GDM1 (cell line): Measurements from ENCODE around the gene CTBP1.

Source experiments
- DNase-seq: peaks from one replicate; lab custom pipeline; 2025; lab: John Stamatoyannopoulos, UW

CTBP1 gene

DNA sequence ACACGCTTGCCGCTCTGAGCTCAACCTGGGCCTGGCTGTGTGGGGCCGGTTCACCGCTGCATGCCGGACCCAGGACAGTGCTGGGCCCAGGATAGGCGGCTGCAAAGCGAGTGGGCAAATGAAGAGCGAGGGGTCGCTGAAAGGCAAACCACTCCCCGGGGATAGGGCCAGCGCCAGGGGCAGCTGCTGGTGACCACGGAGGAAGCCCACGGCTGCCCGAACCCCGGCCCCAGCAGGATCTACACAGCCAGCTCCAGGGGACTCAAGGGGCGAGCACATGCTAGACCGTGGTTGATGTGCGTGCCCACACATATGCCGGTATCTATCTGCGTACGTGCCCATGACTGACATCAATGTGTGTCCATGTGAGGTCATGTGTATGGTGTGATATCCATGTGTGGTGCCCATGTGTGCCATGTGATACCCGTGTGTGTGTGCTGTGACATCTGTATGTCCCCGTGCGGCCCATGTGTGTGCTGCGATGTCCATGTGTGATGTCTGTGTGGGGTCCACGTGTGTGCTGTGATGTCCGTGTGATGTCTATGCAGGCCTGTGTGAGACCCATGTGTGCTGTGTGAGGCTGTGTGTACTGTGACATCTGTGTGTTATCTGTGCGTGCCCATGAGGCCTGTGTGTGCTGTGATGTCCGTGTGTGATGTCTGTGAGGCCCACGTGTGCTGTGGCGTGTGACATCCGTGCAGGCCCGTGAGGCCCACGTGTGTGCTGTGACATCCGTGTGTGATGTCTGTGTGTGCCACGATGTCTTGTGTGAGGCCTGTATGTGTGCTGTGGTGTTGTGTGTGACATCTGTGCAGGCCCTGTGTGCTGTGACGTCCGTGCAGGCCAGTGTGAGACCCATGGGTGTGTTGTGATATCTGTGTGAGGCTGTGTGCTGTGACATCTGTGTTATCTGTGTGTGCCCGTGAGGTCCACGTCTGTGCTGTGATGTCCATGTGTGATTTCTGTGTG is 24.8 kb downstream of the CTBP1 start:
- DNase-seq, result no peak

DNA sequence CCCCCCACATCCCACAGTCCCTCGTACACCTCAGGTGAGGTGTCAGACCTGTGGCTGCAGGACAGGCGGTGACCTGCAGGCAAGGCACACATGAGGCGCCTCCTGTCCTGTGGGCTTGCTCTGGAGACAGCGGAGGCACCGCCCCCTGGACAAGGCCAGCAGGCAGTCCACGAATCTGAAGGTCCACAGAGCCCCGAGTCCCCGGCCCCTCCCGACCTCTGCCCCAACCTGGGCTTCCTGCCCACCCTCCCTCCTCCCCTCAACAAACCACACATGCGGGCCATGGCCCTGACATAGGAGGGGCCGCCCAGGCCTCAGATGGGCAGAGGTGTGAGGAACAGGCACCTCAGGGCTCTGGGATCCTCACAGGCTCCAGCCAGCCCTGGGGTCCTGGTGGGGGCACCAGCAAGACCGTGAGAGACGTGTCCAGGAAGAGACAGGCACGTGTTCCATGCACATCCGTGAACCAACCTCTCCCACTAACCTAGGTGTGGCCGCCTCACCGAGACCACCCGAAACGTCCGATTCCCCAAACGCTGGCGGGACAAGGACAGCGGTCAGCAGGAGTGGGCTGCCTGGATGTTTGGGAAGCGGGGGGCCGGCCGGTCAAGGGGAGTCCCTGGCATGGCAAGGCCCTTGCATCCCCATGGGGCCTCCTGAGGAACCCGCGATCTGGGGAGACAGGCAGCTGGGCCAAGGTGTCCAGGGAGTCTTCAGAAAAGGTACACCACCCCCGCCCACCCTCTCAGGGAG is 25.8 kb downstream of the CTBP1 start:
- no peak for DNase-seq

DNA sequence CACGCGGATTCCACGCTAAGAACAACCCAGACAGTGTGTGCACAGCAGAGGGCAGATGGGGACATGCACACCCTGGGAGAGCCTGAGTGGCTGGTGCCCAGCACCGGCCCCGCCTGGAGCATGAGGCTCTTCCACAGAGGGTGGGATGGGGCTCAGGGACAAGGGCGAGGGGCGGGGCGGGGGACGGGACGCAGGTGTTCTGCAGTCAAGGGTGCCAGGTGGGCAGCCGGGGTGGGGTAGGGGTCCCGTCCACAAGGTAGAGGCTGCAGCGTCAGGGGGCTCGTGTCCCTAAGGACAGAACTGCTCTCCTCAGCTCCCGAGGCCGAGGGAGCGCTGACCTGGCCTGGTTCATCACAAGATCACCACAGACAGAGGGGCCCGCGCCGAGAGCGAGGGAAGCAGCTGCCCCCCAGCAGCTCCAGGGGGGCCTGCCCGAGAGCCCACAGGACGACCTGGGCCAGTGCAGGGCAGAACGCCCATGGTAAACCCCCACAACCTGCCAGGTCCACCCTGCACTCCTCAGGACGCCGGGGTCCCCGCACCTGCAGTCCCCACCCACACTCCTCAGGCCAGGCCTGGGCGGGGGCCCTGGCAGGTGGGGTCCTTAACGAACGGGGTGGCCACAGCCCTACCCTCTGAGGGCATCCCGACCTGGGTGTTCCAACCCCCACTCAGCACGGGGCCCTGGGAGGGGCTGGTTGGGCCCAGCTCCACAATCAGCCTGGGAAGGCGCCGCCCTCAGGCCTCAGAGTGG is 26.7 kb downstream of the CTBP1 start:
- no peak for DNase-seq

DNA sequence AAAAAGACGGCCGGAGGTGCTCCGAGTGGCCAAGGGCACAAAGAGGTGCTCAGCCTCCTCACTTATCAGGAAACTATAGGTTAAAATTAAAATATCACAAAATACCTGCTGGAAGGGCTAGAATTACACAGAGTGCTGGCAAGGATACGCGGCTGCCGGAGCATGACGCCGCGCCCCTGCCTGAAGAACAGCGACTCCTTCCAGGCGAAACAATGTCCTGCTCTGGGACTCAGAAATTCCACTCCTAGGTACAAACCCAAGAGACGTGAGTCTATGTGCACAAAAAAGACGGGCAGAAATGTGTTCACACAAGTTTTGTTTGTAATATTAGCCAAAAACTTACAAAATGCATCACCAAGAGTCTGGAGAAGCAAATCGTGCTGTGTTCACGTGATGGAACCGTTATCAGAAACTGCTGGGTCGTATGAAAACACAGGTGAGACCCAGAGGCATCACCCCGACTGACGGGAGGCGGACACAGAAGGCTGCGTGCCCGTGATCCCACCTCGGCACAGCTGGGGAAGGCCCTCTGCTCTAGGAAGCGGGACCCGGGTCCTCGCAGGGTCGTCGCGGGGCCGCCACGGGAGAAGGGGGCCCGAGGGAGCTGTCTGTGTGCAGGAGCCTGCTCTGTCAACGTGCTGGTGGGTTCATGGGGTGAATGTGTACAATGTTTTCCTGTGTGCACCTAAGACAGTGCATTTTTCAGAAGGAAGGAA is 27.6 kb downstream of the CTBP1 start:
- DNase-seq, result no peak

DNA sequence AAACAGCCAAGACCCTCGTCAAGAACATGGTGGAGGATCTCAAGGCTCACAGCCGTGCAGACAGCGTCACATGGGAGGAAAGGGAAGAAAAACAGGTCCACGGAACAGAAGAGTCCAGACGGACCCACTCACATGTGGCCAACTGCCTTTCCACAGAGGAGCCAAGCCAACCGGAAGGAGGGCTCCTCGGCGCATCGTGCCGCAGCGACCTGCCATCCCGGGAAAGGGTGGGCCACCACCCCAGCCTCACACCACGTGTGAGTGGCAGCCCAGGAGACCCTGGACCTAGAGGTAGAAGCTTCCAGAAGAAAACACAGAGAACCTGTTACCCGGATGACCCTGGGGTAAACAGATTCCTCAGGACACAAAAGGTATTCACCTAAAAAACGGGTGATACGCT is 28.4 kb downstream of the CTBP1 start:
- DNase-seq, result no peak

DNA sequence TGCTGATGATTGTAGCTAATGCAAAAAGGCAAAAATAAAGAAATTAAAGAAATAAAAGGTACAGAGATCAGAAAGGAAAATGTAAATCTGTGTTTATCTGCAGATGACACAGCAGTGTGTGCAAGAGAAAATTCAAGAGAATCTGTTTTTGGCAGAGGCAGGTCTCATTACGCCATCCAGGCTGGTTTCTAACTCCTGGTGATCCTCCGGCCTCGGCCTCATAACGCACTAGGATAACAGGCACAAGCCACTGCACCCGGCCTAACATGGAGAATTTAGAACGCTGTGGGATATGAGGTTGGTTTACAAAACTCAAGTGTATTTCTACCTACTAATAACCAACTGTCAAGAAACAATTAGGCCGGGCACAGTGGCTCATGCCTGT is 29.4 kb downstream of the CTBP1 start:
- no peak for DNase-seq

DNA sequence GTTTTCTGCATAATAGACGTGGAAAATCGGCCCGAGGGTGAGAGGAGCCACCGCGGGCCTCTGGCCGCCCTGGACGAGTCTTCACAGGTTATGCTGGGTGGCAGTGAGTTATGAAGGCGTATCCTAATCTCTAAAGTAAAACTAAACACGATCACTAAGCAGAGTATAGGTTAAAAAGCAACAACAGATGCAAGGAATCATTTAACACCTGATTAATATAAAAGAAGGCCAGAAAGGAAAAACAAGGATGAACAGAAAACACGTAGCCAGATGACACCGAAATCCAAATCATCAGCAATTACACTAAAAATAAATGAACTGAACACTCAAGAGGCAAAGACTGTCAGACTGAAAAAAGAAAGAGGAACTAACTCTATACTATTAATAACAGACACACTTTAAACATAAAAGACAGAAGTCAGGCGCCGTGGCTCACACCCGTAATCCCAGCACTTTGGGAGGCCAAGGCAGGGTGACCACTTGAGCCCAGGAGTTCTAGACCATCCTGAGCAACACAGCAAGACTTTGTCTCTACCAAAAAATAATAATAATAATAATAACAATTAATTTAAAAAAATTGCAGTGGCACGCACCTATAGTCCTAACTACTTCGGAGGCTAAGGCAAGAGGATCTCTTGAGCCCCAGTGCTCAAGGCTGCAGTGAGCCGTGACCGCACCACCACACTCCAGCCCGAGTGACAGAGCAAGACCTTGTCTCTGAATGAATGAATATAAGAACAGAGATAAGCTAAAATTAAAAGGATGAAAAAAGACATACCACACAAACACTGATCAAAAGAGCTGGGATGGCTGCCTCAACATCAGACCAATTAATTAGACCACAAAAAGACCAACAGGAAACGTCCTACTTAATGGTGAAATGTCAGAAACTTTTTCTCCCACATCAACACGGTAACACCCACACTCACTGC is 30.0 kb downstream of the CTBP1 start:
- no peak for DNase-seq

DNA sequence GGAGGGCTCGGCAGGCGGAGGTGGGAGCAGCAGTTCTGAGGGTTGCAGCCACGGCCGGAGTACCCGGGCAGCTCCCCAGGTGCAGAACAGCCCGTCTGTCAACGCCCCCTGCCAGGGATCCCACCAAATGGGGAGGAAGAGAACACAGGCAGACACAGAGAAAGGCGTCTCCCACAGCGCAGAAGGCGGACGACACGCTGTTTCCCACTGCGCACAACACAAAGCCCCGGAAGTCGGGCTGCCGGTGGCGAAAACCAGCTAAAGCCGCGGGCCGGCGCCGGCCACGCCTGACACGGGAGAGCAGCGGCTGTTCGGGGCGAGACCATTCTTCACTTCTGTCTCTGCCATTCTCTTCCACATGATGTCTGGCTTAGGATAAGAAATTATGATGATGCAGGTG is 31.6 kb downstream of the CTBP1 start:
- no peak for DNase-seq

DNA sequence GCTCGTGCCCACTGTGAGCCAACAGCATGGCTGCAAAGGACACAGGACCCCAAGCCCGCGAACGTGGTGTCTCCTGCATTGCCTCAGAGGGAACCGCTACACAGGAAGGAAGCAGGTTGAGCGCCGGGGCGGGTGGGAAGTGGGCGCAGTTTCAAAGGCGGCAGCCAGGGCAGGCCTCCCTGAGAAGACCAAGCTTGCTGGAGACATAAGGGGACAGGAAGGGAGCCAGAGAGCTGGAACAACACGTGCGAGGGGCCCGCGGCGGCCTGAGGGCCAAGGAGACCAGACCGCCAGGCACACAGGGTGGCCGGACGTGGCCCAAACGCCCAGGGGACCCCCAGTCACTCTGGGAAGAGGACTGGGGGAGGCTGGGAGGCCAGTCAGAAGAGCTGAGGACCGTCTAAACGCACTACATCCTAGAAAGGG is 32.0 kb downstream of the CTBP1 start:
- DNase-seq, result peak; percentile 55

DNA sequence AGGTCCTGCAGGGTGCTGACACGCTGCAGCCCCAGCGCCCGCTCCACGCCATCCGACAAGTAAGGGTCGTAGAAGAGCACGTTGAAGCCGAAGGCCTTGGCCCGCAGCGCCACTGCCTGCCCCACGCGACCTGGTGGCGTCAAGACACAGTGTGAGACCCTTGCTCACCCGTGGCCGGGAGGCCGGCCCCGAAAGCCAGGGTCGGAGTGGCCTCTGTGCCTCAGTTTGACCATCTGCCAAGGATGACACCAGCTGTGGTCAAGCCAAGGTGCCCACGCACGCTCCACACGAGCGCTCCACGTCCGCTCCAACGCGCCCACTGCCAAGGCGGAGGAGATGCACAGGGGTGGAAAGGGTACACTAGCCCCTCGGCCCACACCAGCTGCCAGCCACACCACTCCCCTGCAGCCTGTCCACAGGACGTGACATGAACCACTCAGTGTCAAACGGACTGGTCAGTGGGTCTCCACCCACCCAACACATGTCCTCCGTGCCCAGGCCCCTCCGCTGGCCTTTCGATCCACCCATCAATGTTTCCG is 32.8 kb downstream of the CTBP1 start:
- no peak for DNase-seq

DNA sequence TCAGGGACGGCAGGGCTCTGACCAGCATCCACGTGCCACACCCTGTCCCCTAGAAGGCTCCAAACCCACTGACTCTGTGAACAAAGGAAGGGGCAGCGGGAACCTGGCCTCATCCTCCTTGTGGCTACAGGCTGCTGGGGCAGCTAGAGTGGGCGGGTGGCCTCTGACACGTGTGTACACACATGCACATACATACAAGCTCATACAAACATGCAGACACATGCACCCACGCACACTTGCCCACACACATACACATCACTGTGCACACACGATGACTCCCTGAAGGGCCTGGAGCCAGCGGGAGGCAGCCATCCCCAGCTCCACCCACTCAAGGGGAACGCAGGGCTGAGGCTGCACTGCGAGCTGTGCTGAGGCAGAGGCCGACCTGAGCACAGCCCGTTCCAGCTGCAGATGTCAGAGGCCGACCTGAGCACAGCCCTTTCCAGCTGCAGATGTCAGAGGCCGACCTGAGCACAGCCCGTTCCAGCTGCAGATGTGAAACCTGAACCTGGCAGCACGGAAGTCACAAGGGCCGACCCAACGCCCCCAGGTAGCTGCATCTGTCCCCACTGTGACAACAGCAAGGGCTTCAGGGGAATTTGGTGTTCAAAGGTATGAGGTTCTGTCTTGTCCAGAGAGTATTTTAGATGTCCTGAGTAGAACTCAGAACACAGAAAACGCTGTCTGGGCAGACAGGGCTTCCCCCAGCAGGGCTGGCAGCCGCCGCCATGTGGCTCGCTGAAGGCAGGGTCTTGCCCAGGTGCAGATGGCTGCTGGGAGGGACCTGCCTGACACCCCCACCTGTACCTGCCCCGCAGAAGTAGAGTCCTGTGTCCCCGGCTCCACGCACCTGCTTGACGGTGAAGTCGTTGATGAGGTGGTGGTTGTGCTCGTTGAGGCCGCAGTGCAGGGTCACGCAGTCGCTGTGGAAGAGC is 33.5 kb downstream of the CTBP1 start:
- no peak for DNase-seq

DNA sequence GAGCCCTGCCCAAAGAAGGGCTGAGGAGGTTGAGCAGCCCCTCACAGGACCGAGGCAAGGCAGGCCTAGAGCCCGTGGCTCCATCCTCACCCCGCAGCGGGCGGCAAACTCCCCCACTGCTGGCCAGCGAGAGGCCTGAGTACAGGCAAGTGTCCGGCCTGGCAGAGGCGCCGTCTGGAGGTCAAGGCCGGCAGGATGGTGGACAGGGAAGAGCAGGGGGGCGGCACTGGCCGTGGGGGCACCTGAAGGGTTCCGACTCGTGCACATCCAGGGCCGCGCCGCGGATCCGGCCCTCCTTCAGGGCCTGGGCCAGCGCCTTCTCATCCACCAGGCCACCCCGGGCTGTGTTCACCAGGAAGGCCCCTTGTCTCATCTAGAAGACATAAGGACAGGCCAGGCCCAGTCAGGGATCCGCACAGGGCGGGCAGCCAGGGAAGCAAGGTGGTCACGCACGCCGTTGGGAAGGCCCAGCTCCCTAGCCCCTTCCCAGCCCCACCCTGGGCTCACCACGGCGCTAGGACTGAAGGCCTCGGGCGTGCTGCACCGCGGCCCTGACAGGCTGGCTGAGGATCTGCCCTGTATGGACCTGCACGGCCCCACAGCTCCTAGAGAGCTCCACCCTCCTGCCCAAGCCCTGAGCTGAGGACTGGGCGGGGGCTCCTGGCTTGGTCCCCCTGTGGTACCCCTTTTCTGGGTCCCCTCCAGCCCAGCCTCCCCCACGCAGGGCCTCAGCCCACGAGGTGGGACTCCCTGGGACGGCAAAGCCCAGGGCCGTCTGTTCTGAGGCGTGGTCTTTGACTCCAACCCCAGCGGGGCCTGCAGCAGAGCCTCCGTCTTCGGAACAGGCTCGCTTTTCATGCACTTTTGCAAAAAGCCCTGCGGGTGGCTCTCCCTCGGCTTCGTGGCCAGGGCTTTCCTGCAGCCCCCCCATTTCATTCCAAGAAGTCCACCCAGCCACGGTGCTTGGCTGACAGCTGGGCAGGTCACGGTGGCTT is 34.5 kb downstream of the CTBP1 start:
- no peak for DNase-seq

DNA sequence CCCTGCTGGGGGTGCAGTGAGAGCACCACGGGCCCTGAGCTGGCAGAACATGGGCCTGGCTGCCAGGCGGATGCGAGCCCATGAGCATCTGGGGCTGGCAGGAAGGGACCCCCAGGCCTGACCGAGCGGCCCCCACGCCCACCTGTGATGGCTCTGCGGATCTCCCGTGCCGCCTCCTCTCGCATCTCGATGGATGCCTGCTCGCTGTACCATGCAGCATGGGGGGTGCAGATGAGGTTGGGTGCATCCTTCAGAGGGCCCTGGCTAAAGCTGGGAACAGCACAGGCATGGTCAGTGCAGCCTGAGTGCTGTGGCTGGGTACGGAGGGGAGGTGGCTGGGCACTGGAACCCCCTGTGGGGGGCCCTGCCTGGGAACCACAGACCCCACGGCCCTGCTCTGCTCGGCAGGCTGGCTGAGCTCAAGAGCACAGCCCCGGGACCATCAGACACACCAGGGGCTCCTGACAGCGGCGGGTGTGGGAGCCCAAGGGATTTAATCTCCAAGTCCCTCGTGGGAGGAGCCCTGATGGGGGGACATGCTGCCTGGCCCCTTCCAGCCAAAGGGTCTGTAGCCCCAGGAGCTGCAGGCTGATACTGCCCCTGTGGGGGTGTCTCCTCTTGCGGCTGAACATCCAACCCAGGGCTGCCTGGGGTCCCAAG is 35.5 kb downstream of the CTBP1 start:
- no peak for DNase-seq

DNA sequence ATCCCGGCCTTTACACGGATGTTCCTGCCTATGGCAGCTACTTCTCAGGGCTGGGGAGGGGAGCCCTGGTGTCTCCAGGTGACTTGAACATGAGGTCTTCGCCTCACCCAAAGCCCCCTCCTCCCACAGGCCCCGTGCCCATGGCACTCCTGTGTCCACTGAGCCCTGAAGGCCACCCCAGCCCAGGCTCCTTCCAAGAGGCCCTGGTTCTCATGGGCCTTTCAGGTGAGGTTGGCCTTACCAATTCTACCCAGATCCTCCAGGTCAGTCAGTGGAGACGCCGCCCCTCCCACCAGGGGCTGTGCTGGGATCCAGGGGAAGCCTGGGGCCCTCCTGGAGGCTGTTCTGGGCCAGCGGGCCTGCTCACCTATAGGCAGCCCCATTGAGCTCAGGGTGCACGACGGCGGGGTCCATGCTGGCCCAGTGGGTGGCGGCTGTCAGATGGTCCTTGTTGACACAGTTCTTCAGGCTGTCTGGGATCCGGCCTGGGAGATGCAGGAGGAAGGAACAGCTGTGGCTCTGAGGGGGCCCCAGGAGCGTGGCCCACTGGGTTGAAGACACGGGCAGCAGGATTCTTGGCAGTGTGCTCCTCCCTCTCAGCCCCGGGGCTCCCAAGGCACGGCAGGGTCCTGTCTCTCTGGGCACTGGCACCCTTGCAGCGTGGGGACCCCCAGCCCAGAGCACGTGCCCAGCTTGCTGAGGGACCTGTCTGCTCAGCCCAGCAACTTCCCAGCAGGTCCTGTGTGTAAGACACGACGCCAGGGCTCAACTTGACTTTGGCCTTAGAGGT is 36.2 kb downstream of the CTBP1 start:
- no peak for DNase-seq

DNA sequence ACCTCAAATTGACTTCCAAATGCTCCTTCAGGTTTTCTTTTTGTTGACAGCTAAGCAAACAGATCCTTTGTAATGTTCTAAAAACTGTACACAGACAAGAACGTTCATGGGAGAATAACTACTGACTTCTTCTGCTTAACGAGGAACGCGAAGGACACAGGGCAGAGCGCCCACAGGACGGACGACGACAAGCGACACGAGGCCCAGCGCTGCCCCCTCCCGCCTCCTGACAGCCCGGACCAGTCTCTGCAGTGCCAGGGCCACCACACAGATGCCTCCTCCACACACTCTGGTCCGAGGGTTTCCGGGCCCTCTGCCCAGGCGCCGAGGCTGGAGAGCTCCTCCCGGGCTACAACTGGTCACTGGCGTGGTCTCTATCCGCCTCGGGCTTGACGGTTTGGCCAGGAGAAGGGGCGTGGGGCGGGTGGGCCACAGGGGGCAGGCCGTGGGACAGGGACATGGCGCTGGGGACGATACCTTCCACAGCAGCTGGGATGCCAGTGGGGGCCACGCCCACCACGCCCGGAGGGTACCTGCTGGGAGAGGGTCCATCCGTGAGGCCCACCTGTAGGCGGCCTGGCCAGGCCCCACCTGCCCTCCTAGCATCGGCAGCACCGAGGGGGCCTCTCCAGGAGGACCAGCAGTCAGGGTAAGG is 36.9 kb downstream of the CTBP1 start:
- no peak for DNase-seq

DNA sequence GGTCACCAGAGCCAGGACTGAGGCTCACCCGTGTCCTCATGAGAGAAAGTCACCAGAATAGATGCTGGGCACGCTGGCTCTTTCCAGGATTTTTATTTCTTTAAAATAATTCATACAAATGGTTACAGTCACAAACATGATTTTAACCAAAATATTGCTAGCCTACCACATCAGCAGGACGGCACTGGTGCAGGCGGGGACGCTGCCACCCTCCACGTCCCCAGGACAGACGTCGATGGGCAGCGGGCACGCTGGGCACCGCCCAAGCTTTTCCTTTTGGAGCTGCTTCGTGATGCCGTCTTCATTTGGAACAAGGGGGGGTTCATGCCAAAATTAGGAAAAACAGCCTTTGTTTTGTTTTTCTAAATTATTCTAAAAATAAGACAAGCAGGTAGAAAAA is 37.6 kb downstream of the CTBP1 start:
- no peak for DNase-seq
